ENCODE data around the gene DTX2.
"Not testable (repeated sequence)": the region's sequence is repeated elsewhere in the genome, so short reads cannot be mapped to it uniquely, and the experiment has no call there.

The DTX2 gene

GRCh38 chr7:76467743-76468404 lies 6.4 kb downstream of the DTX2 start:
- not testable (repeated sequence) for H3K4me3 Mint-ChIP-seq, H3K9me3 Mint-ChIP-seq, H3K27me3 Mint-ChIP-seq, DNase-seq, H3K27ac Mint-ChIP-seq
- Mint-ChIP-seq H3K4me1 (peaks cover 9 to 10% of the 10 kb centered on the region in 2 donors), H3K36me3 (peaks cover 5 to 13% of the 10 kb centered on the region in 2 donors)
- peak in 1 of 2 donors; percentile 36 for ATAC-seq (replicated peaks)

GRCh38 chr7:76471556-76472221 lies 10.2 kb downstream of the DTX2 start:
- not testable (repeated sequence) for H3K4me1 Mint-ChIP-seq, DNase-seq, H3K27ac Mint-ChIP-seq

GRCh38 chr7:76473097-76473496 lies 11.6 kb downstream of the DTX2 start:
- H3K36me3 Mint-ChIP-seq: peaks cover 7 to 11% of the 10 kb centered on the region in 2 donors
- H3K27me3 Mint-ChIP-seq; H3K9me3 Mint-ChIP-seq; H3K27ac Mint-ChIP-seq; H3K4me3 Mint-ChIP-seq; H3K4me1 Mint-ChIP-seq; DNase-seq; ATAC-seq (replicated peaks): not testable (repeated sequence)

More at GRCh38 chr7:76471556-76472221, 10.2 kb downstream of the DTX2 start:
- H3K9me3 Mint-ChIP-seq, H3K4me3 Mint-ChIP-seq, H3K27me3 Mint-ChIP-seq: not testable (repeated sequence)
- peaks cover 11 to 12% of the 10 kb centered on the region in 2 donors for H3K36me3 Mint-ChIP-seq
- ATAC-seq (replicated peaks): peak; percentile 67 to 75

- not testable (repeated sequence) for DNase-seq; H3K36me3 Mint-ChIP-seq; H3K27ac Mint-ChIP-seq; H3K27me3 Mint-ChIP-seq; H3K4me3 Mint-ChIP-seq; H3K4me1 Mint-ChIP-seq; ATAC-seq (replicated peaks); H3K9me3 Mint-ChIP-seq
These were observed 14.8 kb downstream of the DTX2 start for GRCh38 chr7:76476280-76476679.

GRCh38 chr7:76476742-76477474 lies 15.4 kb downstream of the DTX2 start:
- not testable (repeated sequence) for H3K27ac Mint-ChIP-seq; H3K36me3 Mint-ChIP-seq; ATAC-seq (replicated peaks); H3K4me1 Mint-ChIP-seq; H3K27me3 Mint-ChIP-seq; DNase-seq; H3K4me3 Mint-ChIP-seq; H3K9me3 Mint-ChIP-seq

GRCh38 chr7:76479628-76480027 lies 18.1 kb downstream of the DTX2 start:
- peaks cover 13 to 15% of the 10 kb centered on the region in 2 donors for H3K36me3 Mint-ChIP-seq
- H3K4me3 Mint-ChIP-seq, H3K4me1 Mint-ChIP-seq, H3K27me3 Mint-ChIP-seq, H3K9me3 Mint-ChIP-seq, DNase-seq, H3K27ac Mint-ChIP-seq: not testable (repeated sequence)
- ATAC-seq (replicated peaks): peak in 1 of 2 donors; percentile 65

GRCh38 chr7:76480403-76481253 lies 19.1 kb downstream of the DTX2 start:
- DNase-seq, H3K9me3 Mint-ChIP-seq, H3K27me3 Mint-ChIP-seq: not testable (repeated sequence)

GRCh38 chr7:76482660-76483059 lies 21.2 kb downstream of the DTX2 start:
- not testable (repeated sequence) for H3K27me3 Mint-ChIP-seq; H3K4me1 Mint-ChIP-seq; H3K27ac Mint-ChIP-seq; H3K4me3 Mint-ChIP-seq; ATAC-seq (replicated peaks); H3K9me3 Mint-ChIP-seq; DNase-seq
- peaks cover 11 to 15% of the 10 kb centered on the region in 2 donors for H3K36me3 Mint-ChIP-seq

More at GRCh38 chr7:76480403-76481253, 19.1 kb downstream of the DTX2 start:
- H3K4me3 Mint-ChIP-seq; ATAC-seq (replicated peaks); H3K4me1 Mint-ChIP-seq; H3K27ac Mint-ChIP-seq: not testable (repeated sequence)
- peaks cover 13 to 15% of the 10 kb centered on the region in 2 donors for H3K36me3 Mint-ChIP-seq

GRCh38 chr7:76483081-76483480 lies 21.6 kb downstream of the DTX2 start:
- peak overlapping the region; percentile 47 for H3K27ac Mint-ChIP-seq
- H3K4me3 Mint-ChIP-seq; H3K9me3 Mint-ChIP-seq; H3K4me1 Mint-ChIP-seq; H3K27me3 Mint-ChIP-seq; ATAC-seq (replicated peaks); DNase-seq: not testable (repeated sequence)
- peaks cover 11 to 15% of the 10 kb centered on the region in 2 donors for H3K36me3 Mint-ChIP-seq

GRCh38 chr7:76484456-76484855 lies 22.9 kb downstream of the DTX2 start:
- not testable (repeated sequence) for H3K4me1 Mint-ChIP-seq; DNase-seq; H3K4me3 Mint-ChIP-seq; H3K27me3 Mint-ChIP-seq; H3K9me3 Mint-ChIP-seq; H3K27ac Mint-ChIP-seq; ATAC-seq (replicated peaks)
- H3K36me3 Mint-ChIP-seq: peaks cover 11 to 15% of the 10 kb centered on the region in 2 donors

GRCh38 chr7:76485822-76486610 lies 24.5 kb downstream of the DTX2 start:
- not testable (repeated sequence) for H3K27ac Mint-ChIP-seq, H3K4me3 Mint-ChIP-seq, H3K27me3 Mint-ChIP-seq, DNase-seq, H3K4me1 Mint-ChIP-seq, H3K9me3 Mint-ChIP-seq
- peaks cover 11 to 15% of the 10 kb centered on the region in 2 donors for H3K36me3 Mint-ChIP-seq
- peak; percentile 14 to 20 for ATAC-seq (replicated peaks)

GRCh38 chr7:76486618-76487017 lies 25.1 kb downstream of the DTX2 start:
- not testable (repeated sequence) for H3K9me3 Mint-ChIP-seq, H3K4me3 Mint-ChIP-seq, H3K4me1 Mint-ChIP-seq, H3K27me3 Mint-ChIP-seq
- ATAC-seq (replicated peaks) (peak; percentile 99), DNase-seq (peak; percentile 65)
- Mint-ChIP-seq H3K27ac (peak overlapping the region; percentile 83), H3K36me3 (peaks cover 11 to 15% of the 10 kb centered on the region in 2 donors)

- H3K36me3 Mint-ChIP-seq; DNase-seq; H3K27me3 Mint-ChIP-seq; H3K4me3 Mint-ChIP-seq; H3K27ac Mint-ChIP-seq; ATAC-seq (replicated peaks); H3K4me1 Mint-ChIP-seq; H3K9me3 Mint-ChIP-seq: not testable (repeated sequence)
These were observed 26.5 kb downstream of the DTX2 start for GRCh38 chr7:76487969-76488368.

Data from stimulated activated naive B cell treated with anti-CD40 and anti-IgM and Interleukin-4, amounts not matched to agents 10 μg/mL and 1 μg/mL and 100 μg/mL, for 72 hours (primary cell).